CD4-positive, CD25-positive, alpha-beta regulatory T cell (primary cell): ENCODE measurements around the gene TIMM10B. TPM values are rescaled to one million over a fixed set of nuclear protein-coding genes. Genes with fewer than 3 reads are reported as not detected.
"Not testable (repeated sequence)": the region's sequence is repeated elsewhere in the genome, so short reads cannot be mapped to it uniquely, and the experiment has no call there.

ENCODE experiments used
- ATAC-seq, 2 donors: fragments of 150-1000 bp; cut with Tn5 transposase; one replicate each; pipeline ENCODE4 v1.10.0; 2021; ENCODE audit warnings: low read depth in 2 of 2, moderate number of reproducible peaks in 2 of 2, moderate library complexity in 1 of 2
- DNase-seq, 3 donors: peaks; one replicate each; pipeline versions ENCODE4 v3.0.0 to v3.0.0-alpha.2; 2012 to 2022; ENCODE audit warnings: mixed read lengths in 1 of 3
- H3K27ac ChIP-seq: one replicate; pipeline ENCODE4 v1.7.0; 2013; ENCODE audit warnings: mild to moderate bottlenecking, low read length; ENCODE audit not compliant: insufficient read depth, poor library complexity, severe bottlenecking
- H3K27me3 ChIP-seq: one replicate; pipeline ENCODE4 v1.7.0; 2013; ENCODE audit warnings: low read length; ENCODE audit not compliant: control insufficient read depth, insufficient read depth
- H3K36me3 ChIP-seq: one replicate; pipeline ENCODE4 v1.7.0; 2013; ENCODE audit warnings: mild to moderate bottlenecking, low read length, moderate library complexity; ENCODE audit not compliant: control insufficient read depth, insufficient read depth
- H3K4me1 ChIP-seq: 2 replicates; pipeline ENCODE4 v1.7.0; 2013; ENCODE audit warnings: mild to moderate bottlenecking, low read length; ENCODE audit not compliant: insufficient read depth, control insufficient read depth, poor library complexity, severe bottlenecking
- H3K4me3 ChIP-seq: one replicate; pipeline ENCODE4 v1.7.0; 2013; ENCODE audit warnings: low read depth, mild to moderate bottlenecking, low read length, moderate library complexity
- H3K9me3 ChIP-seq, 2 experiments: 1 replicate in 1 of 2; 2 replicates in 1 of 2; pipeline ENCODE4 v1.7.0; 2013; ENCODE audit warnings: low read length in 2 of 2, mild to moderate bottlenecking in 1 of 2, moderate library complexity in 1 of 2; ENCODE audit not compliant: control insufficient read depth in 2 of 2
- H3K27ac Mint-ChIP-seq, 3 donors: one replicate each; pipeline ENCODE4 v1.8.0; 2020 to 2022; ENCODE audit warnings: mild to moderate bottlenecking in 3 of 3, mixed read lengths in 3 of 3, moderate library complexity in 2 of 3
- H3K27me3 Mint-ChIP-seq: one replicate; pipeline ENCODE4 v1.8.0; 2022; ENCODE audit warnings: mild to moderate bottlenecking, mixed read lengths
- H3K36me3 Mint-ChIP-seq: one replicate; pipeline ENCODE4 v1.8.0; 2020; ENCODE audit warnings: mixed read lengths
- H3K4me1 Mint-ChIP-seq, 4 donors: one replicate each; pipeline ENCODE4 v1.8.0; 2020 to 2022; ENCODE audit warnings: mixed read lengths in 4 of 4, mild to moderate bottlenecking in 1 of 4
- H3K4me3 Mint-ChIP-seq, 4 donors: one replicate each; pipeline ENCODE4 v1.8.0; 2020 to 2022; ENCODE audit warnings: mild to moderate bottlenecking in 4 of 4, mixed read lengths in 4 of 4, moderate library complexity in 3 of 4
- H3K9me3 Mint-ChIP-seq, 7 donors: one replicate each; pipeline ENCODE4 v1.8.0; 2020 to 2022; ENCODE audit warnings: mixed read lengths in 7 of 7, mild to moderate bottlenecking in 3 of 7, moderate library complexity in 2 of 7
- polyA plus RNA-seq, 4 donors: library from polyadenylated mRNA; unstranded; fragments of 300-500 nt; fragmentation: Illumina TruSeq; gene quantifications; one replicate each; pipeline ENCODE4 v1.2.3, GENCODE V29; 2021
- total RNA-seq: library from RNA; stranded (reverse); gene quantifications from one replicate; pipeline ENCODE4 v1.2.3, GENCODE V29; 2022

Gene TIMM10B
- total and polyA plus RNA-seq, 5 donors from 2014 or later: 24.5 to 49.8 (median 37.3) TPM

DNA sequence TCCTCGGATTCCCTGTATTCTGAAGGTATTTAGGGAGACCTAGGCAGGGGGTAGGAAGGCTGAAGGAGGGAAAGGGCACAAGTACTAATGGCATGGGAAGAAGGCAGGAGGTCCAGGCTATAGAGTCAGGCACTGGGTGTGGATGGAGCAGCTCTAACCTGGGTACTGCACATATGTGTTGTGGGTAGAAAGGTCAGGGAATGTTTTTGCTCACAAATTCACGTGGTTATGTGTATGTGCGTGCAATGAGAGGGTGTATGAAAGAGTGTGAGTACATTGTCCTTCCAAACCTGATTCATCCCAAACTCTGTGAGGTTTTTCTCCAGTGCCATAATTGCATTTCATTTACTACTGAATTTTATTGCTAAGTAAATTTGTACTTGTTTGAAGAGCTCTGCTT lies 39.0 kb downstream of the TIMM10B start:
- H3K36me3 ChIP-seq: peaks cover 14% of the 10 kb centered on the region
- H3K9me3 ChIP-seq: no peaks in the 10 kb centered on the region
- DNase-seq (no peak), ATAC-seq (no peak)
- H3K4me1 ChIP-seq: no peaks in the 10 kb centered on the region
- Mint-ChIP-seq H3K4me3 (no peak overlapping the region), H3K4me1 (peaks cover 0 to 5% (median 0%) of the 10 kb centered on the region in 4 donors), H3K9me3 (peaks cover 0 to 1% (median 0%) of the 10 kb centered on the region in 7 donors), H3K27me3 (no peaks in the 10 kb centered on the region), H3K36me3 (peaks cover 59% of the 10 kb centered on the region), H3K27ac (no peak overlapping the region)
- no peak overlapping the region for H3K27ac ChIP-seq
- no peaks in the 10 kb centered on the region for H3K27me3 ChIP-seq
- no peak overlapping the region for H3K4me3 ChIP-seq

DNA sequence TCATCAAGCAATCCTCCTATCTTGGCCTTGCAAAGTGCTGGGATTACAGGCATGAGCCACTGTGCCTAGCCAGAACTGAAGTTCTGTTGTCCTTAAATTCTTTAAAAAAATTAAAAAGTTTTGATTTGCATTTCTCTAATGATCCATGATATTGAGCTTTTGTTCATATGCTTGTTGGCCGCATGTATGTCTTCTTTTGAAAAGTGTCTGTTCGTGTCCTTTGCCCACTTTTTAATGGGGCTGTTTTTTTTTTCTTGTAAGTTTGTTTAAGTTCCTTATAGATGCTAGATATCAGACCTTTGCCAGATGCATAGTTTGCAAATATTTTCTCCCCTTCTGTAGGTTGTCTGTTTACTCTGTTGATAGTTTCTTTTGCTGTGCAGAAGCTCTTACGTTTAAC lies 40.6 kb downstream of the TIMM10B start:
- H3K9me3 ChIP-seq, H3K9me3 Mint-ChIP-seq, ATAC-seq, H3K4me3 Mint-ChIP-seq, H3K27me3 Mint-ChIP-seq, H3K4me3 ChIP-seq, H3K4me1 ChIP-seq, H3K27ac Mint-ChIP-seq, H3K27ac ChIP-seq, H3K27me3 ChIP-seq, DNase-seq: not testable (repeated sequence)
- Mint-ChIP-seq H3K36me3 (peaks cover 57% of the 10 kb centered on the region), H3K4me1 (peaks cover 11 to 16% (median 11%) of the 10 kb centered on the region in 4 donors)
- H3K36me3 ChIP-seq: peaks cover 14% of the 10 kb centered on the region

DNA sequence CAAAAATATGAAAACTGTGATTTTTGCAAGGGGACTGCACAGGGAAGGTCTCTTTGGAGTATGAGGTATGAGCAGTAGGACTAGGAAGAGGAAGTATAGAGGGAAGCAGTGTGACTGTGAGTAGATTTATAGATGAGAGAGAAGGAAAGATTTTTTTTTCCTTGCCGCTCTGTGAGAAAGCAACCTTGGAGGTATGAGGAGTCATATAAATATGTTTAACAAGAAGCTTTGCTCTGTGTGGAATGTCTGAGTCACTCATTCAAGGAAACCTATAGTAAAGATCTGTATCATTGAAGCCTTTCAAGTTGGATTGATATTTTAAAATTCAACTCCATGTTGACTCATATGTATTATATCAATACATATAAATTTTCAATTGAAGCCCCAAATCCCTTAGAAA lies 42.0 kb downstream of the TIMM10B start:
- Histone ChIP-seq H3K27ac (no peak overlapping the region), H3K9me3 (no peaks in the 10 kb centered on the region), H3K4me3 (no peak overlapping the region), H3K36me3 (peaks cover 12% of the 10 kb centered on the region), H3K27me3 (no peaks in the 10 kb centered on the region), H3K4me1 (peaks cover 7% of the 10 kb centered on the region)
- no peak overlapping the region for H3K27ac Mint-ChIP-seq
- DNase-seq: no peak
- no peaks in the 10 kb centered on the region for H3K9me3 Mint-ChIP-seq
- H3K27me3 Mint-ChIP-seq: no peaks in the 10 kb centered on the region
- peaks cover 11 to 16% (median 12%) of the 10 kb centered on the region in 4 donors for H3K4me1 Mint-ChIP-seq
- ATAC-seq: no peak
- H3K36me3 Mint-ChIP-seq: peaks cover 57% of the 10 kb centered on the region
- H3K4me3 Mint-ChIP-seq: no peak overlapping the region

DNA sequence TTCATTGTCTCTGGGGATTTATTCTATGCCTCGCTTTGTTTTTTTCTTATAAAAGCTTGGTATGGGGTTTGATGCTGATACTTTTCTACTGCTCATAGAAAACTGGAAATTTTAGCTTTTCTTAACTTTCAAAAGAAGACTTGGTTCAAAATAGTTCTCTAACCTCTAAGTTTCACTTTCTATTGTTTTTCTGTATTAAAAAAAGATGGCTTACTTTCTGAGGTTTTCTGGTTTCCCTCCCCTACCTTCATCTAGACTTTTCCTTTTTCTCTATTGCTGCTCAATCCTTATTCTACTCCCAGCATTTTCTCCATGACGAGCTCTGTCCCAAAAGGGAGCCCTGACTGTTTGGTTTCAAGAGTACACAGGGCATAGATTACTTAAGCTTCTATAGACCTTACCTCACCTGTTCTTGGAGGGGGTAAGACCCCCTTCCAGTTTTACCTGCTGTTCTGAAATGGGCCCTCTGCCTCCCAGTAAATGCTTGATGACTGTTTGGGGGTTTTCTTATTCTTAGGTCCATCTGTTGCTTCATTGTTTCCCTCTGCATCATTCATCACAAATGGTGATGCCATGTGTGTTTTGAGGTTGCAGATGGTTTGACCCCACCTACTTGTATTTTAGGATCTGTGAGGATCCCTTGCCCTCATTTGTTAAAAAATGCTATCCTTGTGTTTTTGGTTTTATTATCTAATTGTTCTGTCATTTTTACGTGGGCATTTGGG lies 45.3 kb downstream of the TIMM10B start:
- Histone ChIP-seq H3K27ac (peak overlapping the region; percentile 44), H3K4me1 (peaks cover 7% of the 10 kb centered on the region), H3K36me3 (peaks cover under 1% of the 10 kb centered on the region), H3K4me3 (peak overlapping the region; percentile 38), H3K27me3 (no peaks in the 10 kb centered on the region), H3K9me3 (no peaks in the 10 kb centered on the region)
- Mint-ChIP-seq H3K27ac (peak overlapping the region; percentile 44 to 98 (median 70)), H3K9me3 (no peaks in the 10 kb centered on the region), H3K27me3 (no peaks in the 10 kb centered on the region), H3K36me3 (peaks cover 36% of the 10 kb centered on the region), H3K4me3 (peak overlapping the region; percentile 30 to 70 (median 50)), H3K4me1 (peaks cover 11 to 16% (median 12%) of the 10 kb centered on the region in 4 donors)
- peak in 1 of 2 donors; percentile 35 for ATAC-seq
- DNase-seq: peak in 2 of 3 donors; percentile 9 to 39

DNA sequence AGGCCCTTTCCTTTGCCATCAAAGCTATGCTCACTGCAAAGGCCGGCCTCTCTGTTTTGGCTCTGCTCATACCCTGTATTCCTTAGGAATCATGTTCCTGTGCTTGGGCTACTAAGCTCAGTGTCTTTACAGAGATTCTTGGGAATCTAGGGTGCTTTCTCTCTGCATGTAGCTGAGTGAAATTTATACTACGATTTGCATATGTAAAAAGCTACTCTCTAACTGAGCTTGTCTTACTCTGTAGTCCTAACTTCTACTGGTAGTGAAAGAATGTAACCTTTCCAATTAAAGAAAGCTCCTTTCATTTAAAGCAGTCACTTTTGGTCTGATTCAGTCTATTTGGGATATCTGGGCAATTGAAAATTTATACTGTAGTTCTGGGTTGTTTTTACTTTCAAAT lies 48.0 kb downstream of the TIMM10B start:
- H3K4me3 ChIP-seq: no peak overlapping the region
- DNase-seq (no peak), ATAC-seq (no peak)
- H3K4me1 ChIP-seq: peaks cover 7% of the 10 kb centered on the region
- no peaks in the 10 kb centered on the region for H3K27me3 ChIP-seq
- no peaks in the 10 kb centered on the region for H3K27me3 Mint-ChIP-seq
- H3K36me3 Mint-ChIP-seq: peaks cover 30% of the 10 kb centered on the region
- H3K27ac ChIP-seq: no peak overlapping the region
- H3K4me3 Mint-ChIP-seq: no peak overlapping the region
- peaks cover 11 to 12% (median 12%) of the 10 kb centered on the region in 4 donors for H3K4me1 Mint-ChIP-seq
- peaks cover 7% of the 10 kb centered on the region for H3K36me3 ChIP-seq
- H3K9me3 Mint-ChIP-seq: no peaks in the 10 kb centered on the region
- no peak overlapping the region for H3K27ac Mint-ChIP-seq
- no peaks in the 10 kb centered on the region for H3K9me3 ChIP-seq

DNA sequence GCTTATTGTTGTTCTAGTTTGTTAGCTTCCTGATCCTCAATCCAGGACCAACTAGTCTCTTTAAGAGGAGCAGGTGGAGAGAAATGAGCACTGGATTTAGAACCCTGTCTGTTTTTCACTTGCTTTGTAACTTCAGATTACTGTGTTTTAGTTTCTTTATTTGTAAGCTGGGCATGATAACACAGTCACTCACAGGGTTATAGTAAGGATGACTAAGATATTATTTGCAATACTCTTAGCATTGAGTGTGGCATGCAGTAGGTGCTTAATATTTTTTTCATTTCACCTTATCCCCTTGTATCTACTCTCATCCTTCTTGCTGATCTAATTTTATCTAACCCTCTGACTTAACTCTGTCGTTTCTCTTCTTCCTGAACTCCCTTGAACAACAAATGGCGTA lies 49.5 kb downstream of the TIMM10B start:
- Mint-ChIP-seq H3K36me3 (peaks cover 23% of the 10 kb centered on the region), H3K4me1 (peaks cover 11 to 12% (median 11%) of the 10 kb centered on the region in 4 donors), H3K27ac (no peak overlapping the region), H3K27me3 (no peaks in the 10 kb centered on the region), H3K9me3 (no peaks in the 10 kb centered on the region), H3K4me3 (no peak overlapping the region)
- DNase-seq: no peak
- H3K27me3 ChIP-seq: no peaks in the 10 kb centered on the region
- H3K4me1 ChIP-seq: peaks cover 7% of the 10 kb centered on the region
- no peaks in the 10 kb centered on the region for H3K9me3 ChIP-seq
- no peak for ATAC-seq
- peaks cover 7% of the 10 kb centered on the region for H3K36me3 ChIP-seq
- H3K4me3 ChIP-seq: no peak overlapping the region
- H3K27ac ChIP-seq: no peak overlapping the region

DNA sequence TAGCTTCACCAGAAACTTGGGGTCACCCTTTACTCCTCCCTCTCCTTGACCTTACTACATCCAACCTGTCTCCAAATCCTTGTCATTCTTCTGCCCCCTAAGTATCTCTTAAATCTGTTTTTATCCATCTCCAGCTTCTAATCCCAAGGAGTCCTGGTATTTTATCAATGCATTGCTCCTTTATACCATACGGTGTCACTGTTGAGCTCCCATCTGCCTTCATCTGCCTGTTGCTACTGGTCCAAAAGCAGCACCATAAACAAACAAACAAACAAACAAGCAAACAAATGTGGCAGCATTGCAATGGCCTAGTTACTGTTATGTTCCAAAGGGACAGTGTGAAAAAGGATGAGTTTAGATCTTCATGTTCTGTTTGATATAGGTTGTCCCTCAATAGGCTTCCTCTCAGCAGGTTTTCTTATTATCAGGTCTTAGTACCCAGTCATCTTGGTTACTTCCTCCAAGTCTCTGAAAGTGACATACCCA lies 50.0 kb downstream of the TIMM10B start:
- no peak overlapping the region for H3K4me3 ChIP-seq
- H3K27ac Mint-ChIP-seq: no peak overlapping the region
- H3K4me3 Mint-ChIP-seq: no peak overlapping the region
- peaks cover 5% of the 10 kb centered on the region for H3K4me1 ChIP-seq
- peaks cover 6 to 7% (median 7%) of the 10 kb centered on the region in 4 donors for H3K4me1 Mint-ChIP-seq
- no peaks in the 10 kb centered on the region for H3K27me3 ChIP-seq
- DNase-seq (peak in 2 of 3 donors; percentile 50 to 61), ATAC-seq (peak; percentile 52 to 67)
- peaks cover 21% of the 10 kb centered on the region for H3K36me3 Mint-ChIP-seq
- H3K36me3 ChIP-seq: peaks cover 7% of the 10 kb centered on the region
- no peak overlapping the region for H3K27ac ChIP-seq
- no peaks in the 10 kb centered on the region for H3K27me3 Mint-ChIP-seq
- no peaks in the 10 kb centered on the region for H3K9me3 Mint-ChIP-seq
- H3K9me3 ChIP-seq: no peaks in the 10 kb centered on the region
